B cell (primary cell): ENCODE results near the gene ITGA6.

Source experiments
- CTCF ChIP-seq: fragments of 200-600 bp; IDR thresholded peaks from one replicate; pipeline ENCODE4 v1.8.0; 2022; ENCODE audit warnings: antibody characterized with exemption, mild to moderate bottlenecking
- EZH2 ChIP-seq: IDR thresholded peaks from 2 replicates; pipeline ENCODE4 v1.6.1; 2012; ENCODE audit warnings: borderline replicate concordance, low read depth, mild to moderate bottlenecking, moderate library complexity, low read length; ENCODE audit not compliant: insufficient read depth, poor library complexity, severe bottlenecking

- TF ChIP-seq CTCF (no peak), EZH2 (no peak)
Measured at GRCh38 chr2:172518995-172519394, 91.6 kb downstream of the ITGA6 start.
